Astrocyte (in vitro differentiated cells and primary cell): Measurements from ENCODE around the gene TDRD1. TPM values are rescaled to one million over a fixed set of nuclear protein-coding genes. Genes with fewer than 3 reads are reported as not detected.
"Not testable (repeated sequence)": the region's sequence is repeated elsewhere in the genome, so short reads cannot be mapped to it uniquely, and the experiment has no call there.

Source experiments
- DNase-seq: peaks from one replicate; pipeline ENCODE4 v3.0.0-alpha.2; 2010; ENCODE audit warnings: low read depth
- FAIRE-seq: peaks from 2 replicates; lab custom pipeline; 2011; peaks lifted over from hg19 to GRCh38; lab: Jason Lieb, UNC
- H2AFZ ChIP-seq: 2 replicates; pipeline ENCODE4 v1.6.0; 2012; ENCODE audit warnings: low read depth, low read length, inconsistent platforms
- H3K27ac ChIP-seq: 2 replicates; pipeline ENCODE4 v1.5.1; 2011; ENCODE audit warnings: low read depth, low read length, inconsistent platforms
- H3K27me3 ChIP-seq: 2 replicates; pipeline ENCODE4 v1.6.0; 2011; ENCODE audit warnings: low read length, inconsistent platforms; ENCODE audit not compliant: insufficient read depth
- H3K36me3 ChIP-seq: 2 replicates; pipeline ENCODE4 v1.5.1; 2011; ENCODE audit warnings: low read length, inconsistent platforms; ENCODE audit not compliant: insufficient read depth
- H3K4me1 ChIP-seq: 2 replicates; pipeline ENCODE4 v1.5.1; 2011; ENCODE audit warnings: low read length, inconsistent platforms; ENCODE audit not compliant: insufficient read depth
- H3K4me2 ChIP-seq: 2 replicates; pipeline ENCODE4 v1.6.0; 2012; ENCODE audit warnings: low read length, inconsistent platforms
- H3K4me3 ChIP-seq: 2 replicates; pipeline ENCODE4 v1.5.1; 2011; ENCODE audit warnings: low read depth, mild to moderate bottlenecking, low read length, inconsistent platforms; ENCODE audit not compliant: insufficient read depth
- H3K79me2 ChIP-seq: 2 replicates; pipeline ENCODE4 v1.6.0; 2012; ENCODE audit warnings: mild to moderate bottlenecking, low read length, inconsistent platforms; ENCODE audit not compliant: insufficient read depth
- H3K9ac ChIP-seq: 2 replicates; pipeline ENCODE4 v1.6.0; 2012; ENCODE audit warnings: mild to moderate bottlenecking, low read length, inconsistent platforms
- H3K9me3 ChIP-seq: 2 replicates; pipeline ENCODE4 v1.5.1; 2012; ENCODE audit warnings: low read depth, mild to moderate bottlenecking, low read length, inconsistent platforms; ENCODE audit not compliant: insufficient read depth
- H4K20me1 ChIP-seq: 2 replicates; pipeline ENCODE4 v1.6.0; 2012; ENCODE audit warnings: low read length, inconsistent platforms; ENCODE audit not compliant: insufficient read depth
- H3K27ac Mint-ChIP-seq: one replicate; pipeline ENCODE4 v1.8.0; 2021; ENCODE audit warnings: mild to moderate bottlenecking, mixed read lengths; ENCODE audit not compliant: unreplicated experiment
- H3K27me3 Mint-ChIP-seq: one replicate; pipeline ENCODE4 v1.8.0; 2021; ENCODE audit warnings: low read depth, mixed read lengths; ENCODE audit not compliant: unreplicated experiment
- H3K36me3 Mint-ChIP-seq: one replicate; pipeline ENCODE4 v1.8.0; 2021; ENCODE audit warnings: low read depth, mixed read lengths; ENCODE audit not compliant: unreplicated experiment
- H3K4me1 Mint-ChIP-seq: one replicate; pipeline ENCODE4 v1.8.0; 2021; ENCODE audit warnings: low read depth, mixed read lengths; ENCODE audit not compliant: unreplicated experiment
- H3K4me3 Mint-ChIP-seq: one replicate; pipeline ENCODE4 v1.8.0; 2021; ENCODE audit warnings: mild to moderate bottlenecking, moderate library complexity, mixed read lengths; ENCODE audit not compliant: unreplicated experiment
- H3K9me3 Mint-ChIP-seq: one replicate; pipeline ENCODE4 v1.8.0; 2021; ENCODE audit warnings: mild to moderate bottlenecking, mixed read lengths; ENCODE audit not compliant: unreplicated experiment
- CTCF ChIP-seq: IDR thresholded peaks from 2 replicates; pipeline ENCODE4 v1.5.1; 2011; ENCODE audit warnings: low read depth, mild to moderate bottlenecking, inconsistent platforms, low read length, moderate library complexity; ENCODE audit not compliant: insufficient read depth
- EZH2 ChIP-seq: IDR thresholded peaks from 2 replicates; pipeline ENCODE4 v1.6.1; 2012; ENCODE audit warnings: mild to moderate bottlenecking, low read length, inconsistent platforms; ENCODE audit not compliant: insufficient read depth
- total RNA-seq: library from RNA; stranded (reverse); gene quantifications from 2 replicates; pipeline ENCODE4 v1.2.1, GENCODE V29; 2021

The TDRD1 gene
- total RNA-seq, 1 donor from 2014 or later, result not detected

GRCh38 chr10:114138581-114138980, 40.6 kb upstream of the TDRD1 start:
- no peaks in the 10 kb centered on the region for H3K27me3 Mint-ChIP-seq
- FAIRE-seq, result no peak
- no peak overlapping the region for H3K4me3 ChIP-seq
- peaks cover 8% of the 10 kb centered on the region for H3K36me3 ChIP-seq
- H3K27ac ChIP-seq, result no peak overlapping the region
- H3K4me1 ChIP-seq, result no peaks in the 10 kb centered on the region
- H3K79me2 ChIP-seq, result no peaks in the 10 kb centered on the region
- no peak overlapping the region for H3K27ac Mint-ChIP-seq
- H3K36me3 Mint-ChIP-seq, result peaks cover 6% of the 10 kb centered on the region
- no peaks in the 10 kb centered on the region for H3K9me3 ChIP-seq
- H4K20me1 ChIP-seq, result no peaks in the 10 kb centered on the region
- H2AFZ ChIP-seq, result no peak overlapping the region
- H3K4me1 Mint-ChIP-seq, result no peaks in the 10 kb centered on the region
- H3K4me3 Mint-ChIP-seq, result no peak overlapping the region
- no peak overlapping the region for H3K4me2 ChIP-seq
- TF ChIP-seq CTCF (no peak), EZH2 (no peak)
- H3K27me3 ChIP-seq, result no peaks in the 10 kb centered on the region
- no peaks in the 10 kb centered on the region for H3K9me3 Mint-ChIP-seq
- no peak overlapping the region for H3K9ac ChIP-seq
- DNase-seq, result no peak

GRCh38 chr10:114140036-114140435, 39.1 kb upstream of the TDRD1 start:
- Histone ChIP-seq H3K4me1 (no peaks in the 10 kb centered on the region), H2AFZ (no peak overlapping the region), H3K79me2 (no peaks in the 10 kb centered on the region), H3K27me3 (no peaks in the 10 kb centered on the region), H3K36me3 (peaks cover 9% of the 10 kb centered on the region), H3K9ac (no peak overlapping the region), H3K4me3 (no peak overlapping the region), H3K4me2 (no peak overlapping the region), H3K27ac (no peak overlapping the region), H3K9me3 (no peaks in the 10 kb centered on the region), H4K20me1 (no peaks in the 10 kb centered on the region)
- Mint-ChIP-seq H3K4me3 (no peak overlapping the region), H3K36me3 (peaks cover 8% of the 10 kb centered on the region), H3K27me3 (no peaks in the 10 kb centered on the region), H3K4me1 (no peaks in the 10 kb centered on the region), H3K9me3 (no peaks in the 10 kb centered on the region), H3K27ac (no peak overlapping the region)
- TF ChIP-seq CTCF (no peak), EZH2 (no peak)
- DNase-seq (no peak), FAIRE-seq (no peak)

GRCh38 chr10:114140827-114141226, 38.3 kb upstream of the TDRD1 start:
- not testable (repeated sequence) for H3K27me3 ChIP-seq, H2AFZ ChIP-seq, H3K4me1 ChIP-seq, H4K20me1 ChIP-seq, H3K9me3 ChIP-seq, H3K4me3 ChIP-seq, FAIRE-seq, H3K4me3 Mint-ChIP-seq, H3K9me3 Mint-ChIP-seq, H3K9ac ChIP-seq, H3K27me3 Mint-ChIP-seq, H3K27ac Mint-ChIP-seq, H3K79me2 ChIP-seq, H3K4me1 Mint-ChIP-seq, H3K27ac ChIP-seq, H3K4me2 ChIP-seq, DNase-seq, H3K36me3 Mint-ChIP-seq
- H3K36me3 ChIP-seq, result peaks cover 11% of the 10 kb centered on the region
